SK-N-SH treated with all-trans-retinoic acid at 6 μM for 48 hours (cell line): ENCODE data around the gene TLR3.

Experiments
- ISL1 ChIP-seq: fragments of 250-450 bp; sonication (Bioruptor Pico); IDR thresholded peaks from 2 replicates; pipeline ENCODE4 v2.1.2; 2022; ENCODE audit warnings: mild to moderate bottlenecking, moderate library complexity
- TF ChIP-seq, protein P1 (sequence below): fragments of 250-450 bp; sonication (Bioruptor Pico); IDR thresholded peaks from 2 replicates; pipeline ENCODE4 v1.8.0; 2021; ENCODE audit warnings: low read depth, mild to moderate bottlenecking, moderate library complexity, borderline replicate concordance

DNA sequence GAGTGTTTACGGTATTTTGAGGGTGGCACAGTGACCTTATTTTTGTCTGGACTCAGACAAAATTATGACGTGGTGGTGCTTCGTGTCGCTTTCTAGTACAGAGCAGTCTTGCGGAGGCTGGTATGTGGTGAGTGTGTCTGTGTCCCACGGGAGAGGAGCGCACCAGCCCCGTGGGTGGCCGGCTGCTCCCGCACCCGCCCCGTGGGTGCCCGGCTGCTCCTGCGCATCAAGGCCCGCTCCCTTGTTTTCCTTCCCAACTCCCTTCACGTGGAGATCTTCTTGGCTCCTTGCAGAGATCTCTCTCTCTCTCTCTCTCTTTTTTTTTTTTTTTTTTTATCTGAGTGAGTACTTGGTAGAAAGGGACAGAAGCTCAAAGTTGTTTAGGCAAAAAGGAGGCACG is 23.3 kb downstream of the TLR3 start:
- TF ChIP-seq, protein P1, sequence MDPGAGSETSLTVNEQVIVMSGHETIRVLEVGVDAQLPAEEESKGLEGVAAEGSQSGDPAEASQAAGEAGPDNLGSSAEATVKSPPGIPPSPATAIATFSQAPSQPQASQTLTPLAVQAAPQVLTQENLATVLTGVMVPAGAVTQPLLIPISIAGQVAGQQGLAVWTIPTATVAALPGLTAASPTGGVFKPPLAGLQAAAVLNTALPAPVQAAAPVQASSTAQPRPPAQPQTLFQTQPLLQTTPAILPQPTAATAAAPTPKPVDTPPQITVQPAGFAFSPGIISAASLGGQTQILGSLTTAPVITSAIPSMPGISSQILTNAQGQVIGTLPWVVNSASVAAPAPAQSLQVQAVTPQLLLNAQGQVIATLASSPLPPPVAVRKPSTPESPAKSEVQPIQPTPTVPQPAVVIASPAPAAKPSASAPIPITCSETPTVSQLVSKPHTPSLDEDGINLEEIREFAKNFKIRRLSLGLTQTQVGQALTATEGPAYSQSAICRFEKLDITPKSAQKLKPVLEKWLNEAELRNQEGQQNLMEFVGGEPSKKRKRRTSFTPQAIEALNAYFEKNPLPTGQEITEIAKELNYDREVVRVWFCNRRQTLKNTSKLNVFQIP (CRISPR knock-in tag): no peak
- no peak for TF ChIP-seq ISL1 (CRISPR knock-in tag)
